GM12874 (cell line): Measurements from ENCODE around the gene CYTH4.

Experiments
- CTCF ChIP-seq: IDR thresholded peaks from 2 replicates; pipeline ENCODE4 v1.5.1; 2011; ENCODE audit warnings: low read depth, mild to moderate bottlenecking, control low read depth, low read length, moderate library complexity; ENCODE audit not compliant: insufficient read depth

The CYTH4 gene

GRCh38 chr22:37357446-37358075 is 75.3 kb downstream of the CYTH4 start:
- no peak for TF ChIP-seq CTCF

- no peak for TF ChIP-seq CTCF
Measured at GRCh38 chr22:37358386-37358785, 76.1 kb downstream of the CYTH4 start.

GRCh38 chr22:37358917-37359316 is 76.6 kb downstream of the CYTH4 start:
- no peak for TF ChIP-seq CTCF

- TF ChIP-seq CTCF, result no peak
Measured at GRCh38 chr22:37362621-37363020, 80.3 kb downstream of the CYTH4 start.

GRCh38 chr22:37363261-37363992 is 81.1 kb downstream of the CYTH4 start:
- no peak for TF ChIP-seq CTCF
